Activated CD4-positive, alpha-beta T cell treated with anti-CD3 and anti-CD28 coated beads for 24 hours (primary cell): ENCODE results near the gene FBXO47.
"Not testable (repeated sequence)": the region's sequence is repeated elsewhere in the genome, so short reads cannot be mapped to it uniquely, and the experiment has no call there.

Source experiments
- DNase-seq, 2 donors: peaks; one replicate each; pipeline ENCODE4 v3.0.0-alpha.2; 2020; ENCODE audit warnings: low read depth in 2 of 2

FBXO47 gene

GRCh38 chr17:38922538-38923297 is 44.5 kb downstream of the FBXO47 start:
- DNase-seq, result no peak

GRCh38 chr17:38921756-38922411 is 45.3 kb downstream of the FBXO47 start:
- no peak for DNase-seq

GRCh38 chr17:38920374-38921291 is 46.6 kb downstream of the FBXO47 start:
- no peak for DNase-seq

GRCh38 chr17:38919316-38920078 is 47.7 kb downstream of the FBXO47 start:
- no peak for DNase-seq

GRCh38 chr17:38918916-38919315 is 48.3 kb downstream of the FBXO47 start:
- no peak for DNase-seq

- DNase-seq, result no peak
Measured at GRCh38 chr17:38918129-38918913, 48.9 kb downstream of the FBXO47 start.

GRCh38 chr17:38917259-38917658 is 49.9 kb downstream of the FBXO47 start:
- DNase-seq, result no peak

- no peak for DNase-seq
Measured at GRCh38 chr17:38916771-38917170, 50.4 kb downstream of the FBXO47 start.

- no peak for DNase-seq
Measured at GRCh38 chr17:38915639-38915995, 51.6 kb downstream of the FBXO47 start.

GRCh38 chr17:38914741-38915638 is 52.2 kb downstream of the FBXO47 start:
- no peak for DNase-seq

GRCh38 chr17:38912221-38912813 is 54.9 kb downstream of the FBXO47 start:
- no peak for DNase-seq

GRCh38 chr17:38911731-38912081 is 55.5 kb downstream of the FBXO47 start:
- not testable (repeated sequence) for DNase-seq

GRCh38 chr17:38911081-38911730 is 56.0 kb downstream of the FBXO47 start:
- no peak for DNase-seq

- DNase-seq, result no peak
Measured at GRCh38 chr17:38910325-38910724, 56.9 kb downstream of the FBXO47 start.

- DNase-seq, result no peak
Measured at GRCh38 chr17:38908676-38909181, 58.5 kb downstream of the FBXO47 start.

- DNase-seq, result no peak
Measured at GRCh38 chr17:38907930-38908675, 59.1 kb downstream of the FBXO47 start.

- DNase-seq, result no peak
Measured at GRCh38 chr17:38906460-38907228, 60.6 kb downstream of the FBXO47 start.
